HG03558 (cell line): ENCODE measurements around the gene CHAC2.
"Not testable (repeated sequence)": the region's sequence is repeated elsewhere in the genome, so short reads cannot be mapped to it uniquely, and the experiment has no call there.

Experiments
- ATAC-seq: cut with Tn5 transposase; IDR thresholded peaks from one replicate; pipeline ENCODE4 v1.9.1; 2021; ENCODE audit warnings: moderate number of reproducible peaks; ENCODE audit not compliant: unreplicated experiment; ENCODE audit errors: extremely low read depth

Gene CHAC2

DNA sequence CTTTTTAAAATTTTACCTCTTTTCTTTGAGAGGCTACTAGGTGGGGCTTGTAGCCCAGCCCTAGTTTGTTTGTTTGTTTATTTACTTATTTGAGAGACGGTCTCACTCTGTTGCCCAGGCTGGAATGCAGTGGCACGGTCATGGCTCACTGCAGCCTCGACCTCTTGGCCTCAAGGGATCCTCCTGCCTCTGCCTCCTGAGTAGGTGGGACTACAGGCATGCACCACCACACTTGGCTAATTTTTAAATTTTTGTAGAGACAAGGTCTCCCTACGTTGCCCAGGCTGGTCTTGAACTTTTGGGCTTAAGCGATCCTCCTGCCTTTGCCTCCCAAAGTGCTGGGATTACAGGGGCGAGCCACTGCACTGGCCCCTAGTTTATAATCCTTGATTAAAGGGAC is 54.2 kb downstream of the CHAC2 start:
- ATAC-seq, result no peak

DNA sequence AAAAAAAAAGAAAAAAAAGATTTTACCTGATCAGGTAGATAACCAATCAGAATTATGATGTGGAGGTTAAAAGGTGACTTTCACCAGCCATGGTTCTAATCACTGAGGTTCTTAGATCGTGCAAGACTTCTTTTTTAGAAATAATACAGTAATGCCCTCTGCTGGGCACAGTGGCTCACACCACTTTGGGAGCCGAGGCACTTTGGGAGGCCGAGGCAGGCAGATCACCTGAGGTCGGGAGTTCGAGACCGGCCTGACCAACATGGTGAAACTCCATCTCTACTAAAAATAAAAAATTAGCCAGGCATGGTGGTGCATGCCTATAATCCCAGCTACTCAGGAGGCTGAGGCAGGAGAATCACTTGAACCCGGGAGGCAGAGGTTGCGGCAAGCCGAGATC is 56.0 kb downstream of the CHAC2 start:
- ATAC-seq, result not testable (repeated sequence)
